Activated CD4-positive, alpha-beta T cell treated with anti-CD3 and anti-CD28 coated beads, Interleukin-2, amount 50 U/mL, for 16 hours (primary cell): Measurements from ENCODE around the gene CSPG4.
"Not testable (repeated sequence)": the region's sequence is repeated elsewhere in the genome, so short reads cannot be mapped to it uniquely, and the experiment has no call there.

Source experiments
- DNase-seq: peaks from one replicate; pipeline ENCODE4 v3.0.0-alpha.2; 2020

CSPG4 gene, protein sequence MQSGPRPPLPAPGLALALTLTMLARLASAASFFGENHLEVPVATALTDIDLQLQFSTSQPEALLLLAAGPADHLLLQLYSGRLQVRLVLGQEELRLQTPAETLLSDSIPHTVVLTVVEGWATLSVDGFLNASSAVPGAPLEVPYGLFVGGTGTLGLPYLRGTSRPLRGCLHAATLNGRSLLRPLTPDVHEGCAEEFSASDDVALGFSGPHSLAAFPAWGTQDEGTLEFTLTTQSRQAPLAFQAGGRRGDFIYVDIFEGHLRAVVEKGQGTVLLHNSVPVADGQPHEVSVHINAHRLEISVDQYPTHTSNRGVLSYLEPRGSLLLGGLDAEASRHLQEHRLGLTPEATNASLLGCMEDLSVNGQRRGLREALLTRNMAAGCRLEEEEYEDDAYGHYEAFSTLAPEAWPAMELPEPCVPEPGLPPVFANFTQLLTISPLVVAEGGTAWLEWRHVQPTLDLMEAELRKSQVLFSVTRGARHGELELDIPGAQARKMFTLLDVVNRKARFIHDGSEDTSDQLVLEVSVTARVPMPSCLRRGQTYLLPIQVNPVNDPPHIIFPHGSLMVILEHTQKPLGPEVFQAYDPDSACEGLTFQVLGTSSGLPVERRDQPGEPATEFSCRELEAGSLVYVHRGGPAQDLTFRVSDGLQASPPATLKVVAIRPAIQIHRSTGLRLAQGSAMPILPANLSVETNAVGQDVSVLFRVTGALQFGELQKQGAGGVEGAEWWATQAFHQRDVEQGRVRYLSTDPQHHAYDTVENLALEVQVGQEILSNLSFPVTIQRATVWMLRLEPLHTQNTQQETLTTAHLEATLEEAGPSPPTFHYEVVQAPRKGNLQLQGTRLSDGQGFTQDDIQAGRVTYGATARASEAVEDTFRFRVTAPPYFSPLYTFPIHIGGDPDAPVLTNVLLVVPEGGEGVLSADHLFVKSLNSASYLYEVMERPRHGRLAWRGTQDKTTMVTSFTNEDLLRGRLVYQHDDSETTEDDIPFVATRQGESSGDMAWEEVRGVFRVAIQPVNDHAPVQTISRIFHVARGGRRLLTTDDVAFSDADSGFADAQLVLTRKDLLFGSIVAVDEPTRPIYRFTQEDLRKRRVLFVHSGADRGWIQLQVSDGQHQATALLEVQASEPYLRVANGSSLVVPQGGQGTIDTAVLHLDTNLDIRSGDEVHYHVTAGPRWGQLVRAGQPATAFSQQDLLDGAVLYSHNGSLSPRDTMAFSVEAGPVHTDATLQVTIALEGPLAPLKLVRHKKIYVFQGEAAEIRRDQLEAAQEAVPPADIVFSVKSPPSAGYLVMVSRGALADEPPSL (N-terminal part only)

GRCh38 chr15:75712668-75713337, at the start of gene CSPG4:
Gene CSPG4 (minus strand): TSS chr15:75712848. CDS start chr15:75712755, 93 bp downstream.
- no peak for DNase-seq

- DNase-seq: not testable (repeated sequence)
These were observed 49.7 kb upstream of the CSPG4 start for GRCh38 chr15:75762357-75762718.

- no peak for DNase-seq
These were observed 49.1 kb upstream of the CSPG4 start for GRCh38 chr15:75761446-75762356.

- no peak for DNase-seq
These were observed 48.2 kb upstream of the CSPG4 start for GRCh38 chr15:75760704-75761435.

DNA sequence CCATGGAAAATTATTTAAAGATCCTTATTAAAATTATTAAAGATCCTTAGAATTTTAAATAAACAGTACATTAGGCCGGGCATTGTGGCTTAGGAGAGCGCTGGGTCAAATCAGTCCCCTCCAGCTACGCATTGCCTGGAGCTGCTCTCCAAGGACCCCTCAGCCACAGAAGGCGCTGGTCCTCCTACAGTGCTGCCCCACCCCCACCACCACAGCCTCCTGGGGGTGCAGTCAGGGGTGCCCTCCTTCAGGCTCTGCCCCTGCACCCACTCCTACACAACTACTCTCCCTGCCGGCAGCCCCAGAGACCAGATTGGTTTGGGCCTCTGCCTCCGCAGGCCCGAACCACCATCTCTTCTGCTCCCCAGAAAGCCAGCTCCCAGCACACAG, 47.5 kb upstream of the CSPG4 start:
- DNase-seq: not testable (repeated sequence)

- DNase-seq: no peak
These were observed 46.9 kb upstream of the CSPG4 start for GRCh38 chr15:75759416-75760130.

DNA sequence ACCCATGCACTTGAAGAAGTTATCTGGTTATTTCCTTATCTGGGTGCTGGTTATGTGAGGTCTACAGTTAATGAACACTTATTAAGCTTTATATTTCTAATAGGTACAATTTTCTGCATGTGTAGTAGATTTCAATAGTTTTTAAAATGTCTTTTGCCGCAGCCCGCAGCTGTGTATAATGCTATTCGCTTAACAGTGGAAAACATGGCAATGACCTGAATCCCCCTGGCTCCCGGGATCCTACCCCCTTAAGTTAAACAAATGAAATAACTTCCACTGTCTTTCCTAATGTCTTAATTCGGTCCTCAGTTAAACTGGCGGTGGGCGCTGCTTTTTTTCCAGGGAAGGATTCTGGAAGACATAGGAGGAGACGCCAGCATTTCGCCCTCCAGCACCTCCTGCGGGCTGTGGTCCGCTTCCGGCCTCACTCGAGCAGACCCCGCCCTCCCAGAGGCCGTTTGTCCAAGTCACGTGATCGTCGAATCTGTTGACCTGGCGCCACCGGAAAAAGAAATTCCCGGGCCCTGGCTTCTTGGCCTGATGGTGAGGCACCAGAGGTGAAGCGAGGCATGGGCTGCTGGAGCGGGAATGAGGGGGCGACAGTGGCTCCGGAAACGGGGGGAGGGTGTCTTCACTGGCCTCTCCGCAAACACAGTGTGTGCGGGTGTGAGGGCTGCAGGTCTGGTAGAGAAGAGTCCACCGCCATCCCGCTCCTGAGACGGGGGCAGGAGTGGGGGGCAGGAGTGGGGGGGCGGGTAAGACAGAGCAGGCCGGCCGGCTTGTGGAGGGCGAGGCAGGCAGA, 45.6 kb upstream of the CSPG4 start:
- peak; percentile 81 for DNase-seq

DNA sequence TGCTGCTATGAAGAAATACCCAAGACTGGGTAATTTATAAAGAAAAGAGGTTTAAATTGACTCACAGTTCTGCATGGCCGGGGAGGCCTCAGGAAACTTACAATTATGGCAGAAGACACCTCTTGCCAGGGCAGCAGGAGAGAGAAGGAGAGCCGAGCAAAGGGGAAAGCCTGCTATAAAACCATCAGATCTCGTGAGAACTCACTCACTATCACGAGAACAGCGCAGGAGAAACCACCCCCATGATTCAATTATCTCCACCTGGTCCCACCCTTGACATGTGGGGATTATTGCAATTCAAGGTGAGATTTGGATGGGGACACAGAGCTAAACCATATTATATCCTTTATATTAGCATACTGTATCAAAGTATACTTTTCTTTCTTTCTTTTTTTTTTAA, 42.2 kb upstream of the CSPG4 start:
- not testable (repeated sequence) for DNase-seq

- DNase-seq: no peak
These were observed 40.5 kb upstream of the CSPG4 start for GRCh38 chr15:75753145-75753544.

DNA sequence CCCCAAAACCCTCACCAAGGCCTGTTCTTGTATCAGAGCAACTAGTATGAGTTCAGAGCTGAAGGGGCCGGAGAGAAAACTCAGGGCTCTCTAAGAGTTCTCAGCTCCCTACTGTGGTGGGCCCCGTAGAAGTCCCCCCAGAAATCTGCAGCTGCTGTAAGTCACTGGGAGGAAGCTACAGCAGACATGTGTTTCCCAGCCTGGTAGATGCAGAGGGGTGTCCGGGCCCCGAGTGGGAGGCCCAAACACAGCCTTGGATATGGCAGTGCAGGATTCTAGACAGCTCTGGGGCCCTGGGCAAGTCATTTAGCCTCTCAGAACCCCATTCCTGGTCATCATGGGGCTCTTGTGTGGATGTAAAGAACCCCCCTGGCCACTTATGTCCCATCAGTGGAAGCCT, 39.2 kb upstream of the CSPG4 start:
- no peak for DNase-seq

DNA sequence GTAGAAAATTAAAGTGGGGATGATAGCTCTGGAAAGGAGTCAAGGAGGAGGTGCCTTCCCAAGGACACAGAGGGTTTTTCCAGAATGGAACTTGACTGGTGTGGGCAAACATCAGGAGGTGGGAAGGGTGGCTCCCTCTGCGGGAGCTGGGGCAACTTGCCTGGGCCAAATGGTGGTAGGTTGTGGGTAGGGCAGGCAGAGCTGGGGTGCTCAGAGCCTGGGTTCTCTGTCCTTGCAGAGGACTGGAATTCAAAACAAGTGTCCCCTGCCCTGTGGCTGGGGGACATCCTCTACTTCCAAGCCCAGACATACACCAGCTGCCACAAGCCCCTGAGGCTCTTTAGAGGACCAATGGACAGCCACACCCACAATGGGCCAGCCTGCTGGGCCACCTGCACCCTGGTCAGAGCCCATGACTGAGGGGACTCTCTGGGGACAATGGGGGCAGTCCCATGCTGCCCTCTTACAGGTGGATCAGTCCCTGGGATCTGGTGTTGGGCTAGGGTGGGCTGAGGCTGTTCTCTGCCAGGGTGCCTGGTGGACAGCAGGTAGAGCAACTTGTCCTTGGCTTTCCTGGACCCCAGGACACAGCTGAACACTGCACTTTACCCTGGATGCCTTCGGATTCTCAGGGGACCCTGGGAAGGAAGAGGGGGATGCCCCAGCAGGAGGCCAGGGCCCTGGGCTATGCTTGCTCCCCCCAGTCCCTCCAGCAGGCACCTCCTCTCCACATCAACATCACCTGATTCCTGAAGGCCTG, 38.6 kb upstream of the CSPG4 start:
- DNase-seq: no peak

GRCh38 chr15:75750261-75751050, 37.8 kb upstream of the CSPG4 start:
- no peak for DNase-seq

DNA sequence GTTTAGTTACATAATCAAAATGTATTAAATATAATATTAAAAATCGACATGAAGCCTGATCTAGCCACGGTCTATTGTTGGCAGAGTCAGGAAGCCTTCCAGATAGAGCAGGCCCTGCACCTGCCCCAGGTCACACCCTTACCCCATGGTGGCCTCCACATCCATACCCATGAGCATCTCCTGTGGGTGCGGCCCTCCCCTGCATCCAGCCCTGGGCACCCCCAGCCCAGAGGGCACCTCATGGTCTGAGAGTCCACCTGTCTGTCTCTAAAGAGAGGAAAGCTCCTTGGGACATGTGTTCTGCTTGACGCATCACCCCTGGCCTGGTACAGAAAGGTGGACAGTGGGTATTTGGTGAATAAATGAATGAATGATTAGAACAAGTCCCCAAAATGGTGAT, 37.2 kb upstream of the CSPG4 start:
- no peak for DNase-seq

GRCh38 chr15:75748882-75749281, 36.2 kb upstream of the CSPG4 start:
- peak; percentile 67 for DNase-seq

- not testable (repeated sequence) for DNase-seq
These were observed 34.5 kb upstream of the CSPG4 start for GRCh38 chr15:75747121-75747520.

- no peak for DNase-seq
These were observed 32.7 kb upstream of the CSPG4 start for GRCh38 chr15:75745305-75745704.

GRCh38 chr15:75742346-75742745, 29.7 kb upstream of the CSPG4 start:
- not testable (repeated sequence) for DNase-seq
